Esophagus muscularis mucosa (tissue), 4 donors: ENCODE results near the gene PLIN5.

Experiments used
- EP300 ChIP-seq: sonication (generic); formaldehyde crosslinking; IDR thresholded peaks from one replicate; pipeline ENCODE4 v1.6.1; 2017; ENCODE audit warnings: antibody characterized with exemption
- POLR2A ChIP-seq: fragments of 450-650 bp; IDR thresholded peaks from one replicate; pipeline ENCODE4 v1.6.1; 2017; ENCODE audit warnings: antibody characterized with exemption, moderate library complexity, mild to moderate bottlenecking, low read depth
- TF ChIP-seq, protein P1 (sequence below), 3 experiments: fragments of 200-600 bp in 2 of 3; fragments of 450-650 bp in 1 of 3; sonication (generic) in 2 of 3; IDR thresholded peaks; one replicate each; pipeline ENCODE4 v1.5.1; 2017 to 2019; ENCODE audit warnings: antibody characterized with exemption in 3 of 3, mild to moderate bottlenecking in 2 of 3, moderate library complexity in 1 of 3

GRCh38 chr19:4499318-4499717, 35.7 kb downstream of the PLIN5 start:
- TF ChIP-seq POLR2A (no peak), EP300 (no peak)
- TF ChIP-seq, protein P1, sequence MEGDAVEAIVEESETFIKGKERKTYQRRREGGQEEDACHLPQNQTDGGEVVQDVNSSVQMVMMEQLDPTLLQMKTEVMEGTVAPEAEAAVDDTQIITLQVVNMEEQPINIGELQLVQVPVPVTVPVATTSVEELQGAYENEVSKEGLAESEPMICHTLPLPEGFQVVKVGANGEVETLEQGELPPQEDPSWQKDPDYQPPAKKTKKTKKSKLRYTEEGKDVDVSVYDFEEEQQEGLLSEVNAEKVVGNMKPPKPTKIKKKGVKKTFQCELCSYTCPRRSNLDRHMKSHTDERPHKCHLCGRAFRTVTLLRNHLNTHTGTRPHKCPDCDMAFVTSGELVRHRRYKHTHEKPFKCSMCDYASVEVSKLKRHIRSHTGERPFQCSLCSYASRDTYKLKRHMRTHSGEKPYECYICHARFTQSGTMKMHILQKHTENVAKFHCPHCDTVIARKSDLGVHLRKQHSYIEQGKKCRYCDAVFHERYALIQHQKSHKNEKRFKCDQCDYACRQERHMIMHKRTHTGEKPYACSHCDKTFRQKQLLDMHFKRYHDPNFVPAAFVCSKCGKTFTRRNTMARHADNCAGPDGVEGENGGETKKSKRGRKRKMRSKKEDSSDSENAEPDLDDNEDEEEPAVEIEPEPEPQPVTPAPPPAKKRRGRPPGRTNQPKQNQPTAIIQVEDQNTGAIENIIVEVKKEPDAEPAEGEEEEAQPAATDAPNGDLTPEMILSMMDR (IDR thresholded peaks at IDR 0.05): no peak
